Stimulated activated effector memory CD8-positive, alpha-beta T cell treated with anti-CD3 and anti-CD28 coated beads, Interleukin-12 subunit alpha, Interleukin-12 subunit beta, amount 100 ng/mL, for 72 hours (primary cell): ENCODE results near the gene WNT6.
A peak's percentile ranks its signal among the peaks of the same experiment; 100 is the strongest.

ENCODE experiments used
- ATAC-seq: fragments of 150-1000 bp; cut with Tn5 transposase; 2 replicates; pipeline ENCODE4 v1.10.0; 2021
- DNase-seq, 2 donors: peaks; one replicate each; pipeline ENCODE4 v3.0.0; 2021 to 2022; ENCODE audit warnings: low spot score in 2 of 2
- H3K27ac Mint-ChIP-seq: one replicate; pipeline ENCODE4 v1.8.0; 2022; ENCODE audit warnings: mild to moderate bottlenecking, mixed read lengths
- H3K36me3 Mint-ChIP-seq: one replicate; pipeline ENCODE4 v1.8.0; 2022; ENCODE audit warnings: mild to moderate bottlenecking, mixed read lengths
- H3K4me1 Mint-ChIP-seq: one replicate; pipeline ENCODE4 v1.8.0; 2022; ENCODE audit warnings: mixed read lengths
- H3K4me3 Mint-ChIP-seq: one replicate; pipeline ENCODE4 v1.8.0; 2022; ENCODE audit warnings: mild to moderate bottlenecking, mixed read lengths
- H3K9me3 Mint-ChIP-seq: one replicate; pipeline ENCODE4 v1.8.0; 2022; ENCODE audit warnings: mixed read lengths

Gene WNT6

GRCh38 chr2:218885981-218886947, 26.7 kb downstream of the WNT6 start:
- no peak overlapping the region for H3K4me3 Mint-ChIP-seq
- peaks cover 49% of the 10 kb centered on the region for H3K4me1 Mint-ChIP-seq
- peaks cover 23% of the 10 kb centered on the region for H3K36me3 Mint-ChIP-seq
- H3K27ac Mint-ChIP-seq, result peak overlapping the region; percentile 13
- no peaks in the 10 kb centered on the region for H3K9me3 Mint-ChIP-seq
- DNase-seq, result no peak
- ATAC-seq, result peak; percentile 12

- peaks cover 27% of the 10 kb centered on the region for H3K36me3 Mint-ChIP-seq
- peaks cover 51% of the 10 kb centered on the region for H3K4me1 Mint-ChIP-seq
- ATAC-seq (no peak), DNase-seq (no peak)
- H3K27ac Mint-ChIP-seq, result peak overlapping the region; percentile 13
- H3K9me3 Mint-ChIP-seq, result no peaks in the 10 kb centered on the region
- H3K4me3 Mint-ChIP-seq, result no peak overlapping the region
These were observed 27.5 kb downstream of the WNT6 start for GRCh38 chr2:218887079-218887478.

GRCh38 chr2:218888341-218888740, 28.7 kb downstream of the WNT6 start:
- no peak for DNase-seq
- peaks cover 28% of the 10 kb centered on the region for H3K36me3 Mint-ChIP-seq
- H3K9me3 Mint-ChIP-seq, result no peaks in the 10 kb centered on the region
- H3K27ac Mint-ChIP-seq, result no peak overlapping the region
- H3K4me3 Mint-ChIP-seq, result no peak overlapping the region
- ATAC-seq, result no peak
- peaks cover 48% of the 10 kb centered on the region for H3K4me1 Mint-ChIP-seq

GRCh38 chr2:218889937-218890336, 30.3 kb downstream of the WNT6 start:
- peaks cover 56% of the 10 kb centered on the region for H3K4me1 Mint-ChIP-seq
- no peaks in the 10 kb centered on the region for H3K9me3 Mint-ChIP-seq
- no peak overlapping the region for H3K4me3 Mint-ChIP-seq
- ATAC-seq (no peak), DNase-seq (no peak)
- no peak overlapping the region for H3K27ac Mint-ChIP-seq
- H3K36me3 Mint-ChIP-seq, result peaks cover 36% of the 10 kb centered on the region

GRCh38 chr2:218890369-218890768, 30.8 kb downstream of the WNT6 start:
- peaks cover 39% of the 10 kb centered on the region for H3K36me3 Mint-ChIP-seq
- H3K27ac Mint-ChIP-seq, result no peak overlapping the region
- DNase-seq, result no peak
- ATAC-seq, result no peak
- peaks cover 56% of the 10 kb centered on the region for H3K4me1 Mint-ChIP-seq
- H3K9me3 Mint-ChIP-seq, result no peaks in the 10 kb centered on the region
- no peak overlapping the region for H3K4me3 Mint-ChIP-seq

GRCh38 chr2:218891275-218892135, 31.9 kb downstream of the WNT6 start:
- Mint-ChIP-seq H3K36me3 (peaks cover 50% of the 10 kb centered on the region), H3K4me3 (peak overlapping the region; percentile 62), H3K27ac (peak overlapping the region; percentile 89), H3K9me3 (no peaks in the 10 kb centered on the region), H3K4me1 (peaks cover 58% of the 10 kb centered on the region)
- DNase-seq (no peak), ATAC-seq (no peak)

GRCh38 chr2:218892693-218893348, 33.2 kb downstream of the WNT6 start:
- peak; percentile 81 to 88 for DNase-seq
- Mint-ChIP-seq H3K9me3 (no peaks in the 10 kb centered on the region), H3K36me3 (peaks cover 55% of the 10 kb centered on the region), H3K4me3 (peak overlapping the region; percentile 62), H3K27ac (peak overlapping the region; percentile 89), H3K4me1 (peaks cover 63% of the 10 kb centered on the region)
- peak; percentile 72 for ATAC-seq

- no peak for ATAC-seq
- H3K27ac Mint-ChIP-seq, result peak overlapping the region; percentile 89
- H3K4me1 Mint-ChIP-seq, result peaks cover 70% of the 10 kb centered on the region
- H3K36me3 Mint-ChIP-seq, result peaks cover 62% of the 10 kb centered on the region
- no peak for DNase-seq
- H3K4me3 Mint-ChIP-seq, result peak overlapping the region; percentile 62
- no peaks in the 10 kb centered on the region for H3K9me3 Mint-ChIP-seq
These were observed 33.9 kb downstream of the WNT6 start for GRCh38 chr2:218893349-218894150.

GRCh38 chr2:218894151-218894879, 34.7 kb downstream of the WNT6 start:
- Mint-ChIP-seq H3K36me3 (peaks cover 62% of the 10 kb centered on the region), H3K4me3 (peak overlapping the region; percentile 62), H3K27ac (peak overlapping the region; percentile 89), H3K4me1 (peaks cover 73% of the 10 kb centered on the region), H3K9me3 (no peaks in the 10 kb centered on the region)
- ATAC-seq (no peak), DNase-seq (no peak)

- Mint-ChIP-seq H3K27ac (peak overlapping the region; percentile 86), H3K36me3 (peaks cover 62% of the 10 kb centered on the region), H3K4me3 (peak overlapping the region; percentile 62), H3K4me1 (peaks cover 73% of the 10 kb centered on the region), H3K9me3 (no peaks in the 10 kb centered on the region)
- ATAC-seq (no peak), DNase-seq (no peak)
These were observed 35.2 kb downstream of the WNT6 start for GRCh38 chr2:218894880-218895157.

- Mint-ChIP-seq H3K4me3 (peak overlapping the region; percentile 62), H3K27ac (peak overlapping the region; percentile 86), H3K9me3 (no peaks in the 10 kb centered on the region), H3K4me1 (peaks cover 73% of the 10 kb centered on the region), H3K36me3 (peaks cover 62% of the 10 kb centered on the region)
- DNase-seq, result no peak
- no peak for ATAC-seq
These were observed 35.7 kb downstream of the WNT6 start for GRCh38 chr2:218895326-218895725.

GRCh38 chr2:218895759-218896500, 36.3 kb downstream of the WNT6 start:
- no peaks in the 10 kb centered on the region for H3K9me3 Mint-ChIP-seq
- peak overlapping the region; percentile 86 for H3K27ac Mint-ChIP-seq
- ATAC-seq, result peak; percentile 36
- H3K4me1 Mint-ChIP-seq, result peaks cover 68% of the 10 kb centered on the region
- peaks cover 56% of the 10 kb centered on the region for H3K36me3 Mint-ChIP-seq
- peak overlapping the region; percentile 62 for H3K4me3 Mint-ChIP-seq
- DNase-seq, result no peak

- peak; percentile 78 to 95 for DNase-seq
These were observed 37.1 kb downstream of the WNT6 start for GRCh38 chr2:218896501-218897393.

More at GRCh38 chr2:218896501-218897393, 37.1 kb downstream of the WNT6 start:
- H3K4me1 Mint-ChIP-seq, result peaks cover 59% of the 10 kb centered on the region
- H3K4me3 Mint-ChIP-seq, result peak overlapping the region; percentile 62
- H3K27ac Mint-ChIP-seq, result peak overlapping the region; percentile 86
- peaks cover 56% of the 10 kb centered on the region for H3K36me3 Mint-ChIP-seq
- no peaks in the 10 kb centered on the region for H3K9me3 Mint-ChIP-seq
- ATAC-seq, result peak; percentile 82
